Activated CD4-positive, alpha-beta T cell treated with anti-CD3 and anti-CD28 coated beads, Interleukin-2, amount 10 ng/mL, durations not matched to agents 24 days and 14 days (primary cell): Measurements from ENCODE around the gene WNT7B. TPM values are rescaled to one million over a fixed set of nuclear protein-coding genes. Genes with fewer than 3 reads are reported as not detected.
A peak's percentile ranks its signal among the peaks of the same experiment; 100 is the strongest.
"Not testable (repeated sequence)": the region's sequence is repeated elsewhere in the genome, so short reads cannot be mapped to it uniquely, and the experiment has no call there.

Source experiments
- DNase-seq: peaks from one replicate; pipeline ENCODE4 v3.0.0; 2022
- H3K27ac Mint-ChIP-seq: one replicate; pipeline ENCODE4 v1.8.0; 2022; ENCODE audit warnings: mild to moderate bottlenecking, mixed read lengths
- H3K27me3 Mint-ChIP-seq: one replicate; pipeline ENCODE4 v1.8.0; 2022; ENCODE audit warnings: mixed read lengths
- H3K36me3 Mint-ChIP-seq: one replicate; pipeline ENCODE4 v1.8.0; 2022; ENCODE audit warnings: low read depth, mild to moderate bottlenecking, mixed read lengths
- H3K4me1 Mint-ChIP-seq: one replicate; pipeline ENCODE4 v1.8.0; 2021; ENCODE audit warnings: mixed read lengths
- H3K4me3 Mint-ChIP-seq: one replicate; pipeline ENCODE4 v1.8.0; 2022; ENCODE audit warnings: mild to moderate bottlenecking, moderate library complexity, mixed read lengths
- H3K9me3 Mint-ChIP-seq: one replicate; pipeline ENCODE4 v1.8.0; 2021; ENCODE audit warnings: mixed read lengths
- intact Hi-C: fragments of 100-400 bp; cut with micrococcal nuclease; formaldehyde crosslinking; loops from one replicate; pipeline ENCODE4 v1.15.1; 2023
- total RNA-seq: library from RNA; stranded (reverse); gene quantifications from 2 replicates; pipeline ENCODE4 v1.2.3, GENCODE V29; 2022

WNT7B gene
- total RNA-seq, 1 donor from 2014 or later = not detected

DNA sequence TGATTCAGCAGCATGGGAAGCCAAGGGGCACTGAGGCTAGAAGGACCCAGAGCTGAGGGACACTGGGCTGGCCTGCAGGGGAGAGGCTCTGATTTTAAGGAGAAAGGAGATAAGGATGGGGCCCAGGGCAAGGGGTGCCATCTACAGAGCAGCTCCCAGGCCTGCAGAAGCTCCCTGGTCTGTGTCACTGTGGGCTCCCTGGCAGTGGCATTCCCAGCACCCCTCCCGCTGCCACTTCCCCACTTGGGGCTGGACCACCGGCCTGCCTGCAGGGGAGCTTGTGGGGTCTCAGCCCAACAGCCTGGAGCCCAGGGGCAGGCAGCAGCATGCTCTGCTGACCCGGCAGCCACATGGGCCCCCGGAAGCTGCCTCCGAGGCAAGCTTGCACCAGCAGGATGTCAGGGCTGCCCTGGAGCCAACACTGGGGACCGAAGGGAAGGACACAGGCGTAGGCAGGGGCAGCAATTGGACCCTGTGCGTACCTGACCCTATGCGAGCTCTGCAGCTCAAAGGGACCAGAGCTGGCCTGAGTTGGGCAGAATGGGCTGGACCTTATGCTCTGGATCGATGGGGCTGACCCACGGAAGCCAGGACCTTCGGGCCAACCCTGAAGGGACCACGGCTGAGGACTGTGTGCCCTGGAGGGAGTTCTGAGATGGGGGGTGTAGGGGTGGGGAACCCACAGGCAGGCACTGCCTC is 35.4 kb upstream of the WNT7B start:
- no peak for DNase-seq
- H3K27me3 Mint-ChIP-seq = peaks cover 2% of the 10 kb centered on the region
- H3K4me3 Mint-ChIP-seq = no peak overlapping the region
- no peak overlapping the region for H3K27ac Mint-ChIP-seq
- intact Hi-C loops = no loop called here
- H3K36me3 Mint-ChIP-seq = no peaks in the 10 kb centered on the region
- no peaks in the 10 kb centered on the region for H3K9me3 Mint-ChIP-seq
- H3K4me1 Mint-ChIP-seq = peaks cover 7% of the 10 kb centered on the region

GRCh38 chr22:46011627-46012181 is 34.7 kb upstream of the WNT7B start:
- no peaks in the 10 kb centered on the region for H3K9me3 Mint-ChIP-seq
- peaks cover 2% of the 10 kb centered on the region for H3K27me3 Mint-ChIP-seq
- DNase-seq = no peak
- H3K4me1 Mint-ChIP-seq = peaks cover 7% of the 10 kb centered on the region
- H3K4me3 Mint-ChIP-seq = no peak overlapping the region
- intact Hi-C loops = no loop called here
- no peaks in the 10 kb centered on the region for H3K36me3 Mint-ChIP-seq
- H3K27ac Mint-ChIP-seq = no peak overlapping the region

DNA sequence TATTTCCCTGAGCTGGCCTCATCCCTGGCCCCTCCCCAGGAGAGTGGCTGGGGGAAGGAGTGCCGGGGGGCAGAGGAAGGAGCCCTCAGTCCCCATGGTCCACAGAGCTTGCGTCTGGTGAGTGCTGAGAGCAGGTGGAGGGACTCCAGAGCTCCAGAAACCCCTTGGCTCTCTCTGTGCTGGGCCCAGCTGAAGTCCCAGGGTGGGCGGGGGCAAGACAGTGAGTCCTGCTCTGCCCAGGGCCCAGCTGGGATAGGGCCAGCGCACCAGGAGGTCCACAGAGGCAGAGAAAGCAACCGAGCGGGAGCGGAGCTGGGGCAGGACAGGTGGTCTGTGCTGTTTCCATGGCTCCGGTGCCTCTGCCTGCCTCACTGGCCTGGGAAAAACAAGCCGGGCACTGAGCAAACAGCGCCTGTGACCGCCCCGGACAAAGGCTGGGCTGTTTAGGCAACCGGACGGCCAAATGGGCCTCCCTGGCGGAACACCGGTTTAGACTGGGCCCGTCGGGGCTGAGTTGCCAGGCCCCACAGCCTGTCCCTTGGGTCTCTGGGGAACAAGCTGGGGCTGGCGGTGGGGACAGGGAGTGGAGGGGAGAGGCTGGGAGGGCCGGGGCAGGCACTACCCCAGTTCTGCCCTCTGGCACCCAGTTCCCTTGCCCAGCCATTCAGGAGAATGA is 34.1 kb upstream of the WNT7B start:
- Mint-ChIP-seq H3K9me3 (no peaks in the 10 kb centered on the region), H3K4me3 (no peak overlapping the region), H3K4me1 (peaks cover 9% of the 10 kb centered on the region), H3K36me3 (no peaks in the 10 kb centered on the region), H3K27ac (no peak overlapping the region), H3K27me3 (peaks cover 2% of the 10 kb centered on the region)
- intact Hi-C loops = no loop called here
- no peak for DNase-seq

DNA sequence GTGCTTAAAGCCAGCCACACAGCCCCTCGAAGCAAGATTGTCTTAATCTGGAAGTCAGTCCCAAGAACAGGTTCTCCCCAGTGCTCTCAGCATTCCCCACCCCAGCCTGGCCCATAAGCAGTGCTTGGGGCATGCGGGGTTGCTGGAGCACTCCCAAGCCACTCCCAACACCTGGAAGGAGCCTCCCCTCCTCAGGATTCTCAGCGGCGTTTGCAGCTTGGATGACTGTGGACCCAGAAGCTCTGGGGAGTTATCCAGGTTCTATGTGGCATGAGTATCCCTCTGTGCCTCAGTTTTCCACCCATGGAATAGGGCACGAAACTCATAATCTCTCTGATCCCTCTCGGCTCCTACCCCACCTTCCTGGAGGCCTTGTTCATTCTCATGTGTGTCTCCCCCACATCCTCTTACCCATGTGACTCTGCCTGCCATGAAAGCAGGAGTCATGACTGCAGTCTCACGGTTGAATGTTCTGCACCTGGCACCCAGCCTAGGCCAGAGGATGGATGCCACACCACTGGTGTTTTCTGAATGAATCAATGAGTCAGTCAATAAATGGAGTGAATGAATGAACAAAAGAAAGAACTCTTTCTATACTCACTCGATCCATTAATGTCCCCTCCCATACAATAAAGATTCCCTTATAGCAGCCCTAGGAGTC is 33.4 kb upstream of the WNT7B start:
- no peak for DNase-seq
- H3K4me1 Mint-ChIP-seq = peaks cover 11% of the 10 kb centered on the region
- no peaks in the 10 kb centered on the region for H3K9me3 Mint-ChIP-seq
- no peak overlapping the region for H3K4me3 Mint-ChIP-seq
- H3K36me3 Mint-ChIP-seq = no peaks in the 10 kb centered on the region
- no peak overlapping the region for H3K27ac Mint-ChIP-seq
- intact Hi-C loops = no loop called here
- peaks cover 2% of the 10 kb centered on the region for H3K27me3 Mint-ChIP-seq

DNA sequence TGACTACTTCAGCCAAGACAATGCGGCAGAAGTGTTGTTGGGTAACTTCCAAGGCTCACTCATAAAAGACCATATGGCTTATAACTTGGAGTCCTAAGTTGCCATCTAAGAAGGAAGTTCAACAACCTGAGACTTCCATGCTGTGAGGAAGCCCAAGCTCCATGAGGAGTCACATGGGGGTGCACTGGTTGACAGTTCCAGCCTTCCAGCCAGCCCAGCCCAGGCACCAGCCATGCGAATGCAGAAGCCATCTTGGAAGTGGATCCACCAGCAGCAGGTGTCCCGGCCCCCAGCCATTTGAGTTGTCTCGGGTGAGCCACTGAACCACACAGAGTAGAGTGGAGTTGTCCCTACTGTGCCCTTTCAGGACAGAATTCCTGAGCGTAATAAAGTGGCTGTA is 32.8 kb upstream of the WNT7B start:
- H3K4me1 Mint-ChIP-seq = peaks cover 11% of the 10 kb centered on the region

GRCh38 chr22:46008836-46009596 is 32.1 kb upstream of the WNT7B start:
- no peak overlapping the region for H3K27ac Mint-ChIP-seq
- intact Hi-C loops = loop anchor here (10.0 kb wide), 1 partner anchor 326 kb away; the partner anchor contains the start of gene TRMU
- no peaks in the 10 kb centered on the region for H3K27me3 Mint-ChIP-seq
- H3K36me3 Mint-ChIP-seq = no peaks in the 10 kb centered on the region
- H3K9me3 Mint-ChIP-seq = no peaks in the 10 kb centered on the region
- peaks cover 12% of the 10 kb centered on the region for H3K4me1 Mint-ChIP-seq
- no peak for DNase-seq
- no peak overlapping the region for H3K4me3 Mint-ChIP-seq

More for the DNA sequence above, 32.8 kb upstream of the WNT7B start:
- Mint-ChIP-seq H3K4me3 (no peak overlapping the region), H3K27me3 (no peaks in the 10 kb centered on the region), H3K27ac (no peak overlapping the region), H3K9me3 (no peaks in the 10 kb centered on the region), H3K36me3 (no peaks in the 10 kb centered on the region)
- intact Hi-C loops = loop anchor here (10.0 kb wide), 1 partner anchor 325 kb away; the partner anchor contains the start of gene TRMU
- DNase-seq = no peak

GRCh38 chr22:46008291-46008690 is 31.3 kb upstream of the WNT7B start:
- Mint-ChIP-seq H3K36me3 (no peaks in the 10 kb centered on the region), H3K9me3 (no peaks in the 10 kb centered on the region), H3K27ac (no peak overlapping the region), H3K4me3 (no peak overlapping the region), H3K27me3 (no peaks in the 10 kb centered on the region), H3K4me1 (peaks cover 10% of the 10 kb centered on the region)
- DNase-seq = no peak
- intact Hi-C loops = loop anchor here (10.0 kb wide), 1 partner anchor 327 kb away; the partner anchor contains the start of gene TRMU

DNA sequence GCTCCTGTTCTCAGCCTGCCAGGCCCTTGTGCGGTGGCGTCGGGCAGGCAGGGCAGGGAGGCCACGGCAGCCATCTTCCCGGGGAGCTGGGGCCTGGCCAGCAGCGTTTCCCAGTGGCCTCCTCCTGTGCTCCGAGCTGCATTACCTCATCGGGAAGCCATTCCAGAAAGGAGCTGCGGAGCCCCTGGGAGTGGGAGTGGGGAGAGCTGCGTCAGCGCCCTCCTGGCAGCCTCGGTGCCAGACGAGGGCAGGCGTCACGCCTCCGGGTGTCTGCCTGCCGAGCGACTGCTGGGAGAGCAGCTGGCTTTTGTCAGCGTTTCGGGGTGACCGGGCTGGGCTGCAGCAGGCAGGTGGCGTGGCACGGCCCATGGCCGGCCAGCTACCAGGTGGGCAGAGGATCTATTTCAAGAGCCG is 30.9 kb upstream of the WNT7B start:
- Mint-ChIP-seq H3K4me1 (peaks cover 7% of the 10 kb centered on the region), H3K27me3 (no peaks in the 10 kb centered on the region), H3K9me3 (no peaks in the 10 kb centered on the region), H3K4me3 (no peak overlapping the region), H3K36me3 (no peaks in the 10 kb centered on the region), H3K27ac (no peak overlapping the region)
- intact Hi-C loops = loop anchor here (10.0 kb wide), 1 partner anchor 327 kb away; the partner anchor contains the start of gene TRMU
- no peak for DNase-seq

- H3K27ac Mint-ChIP-seq = no peak overlapping the region
- H3K36me3 Mint-ChIP-seq = no peaks in the 10 kb centered on the region
- no peaks in the 10 kb centered on the region for H3K9me3 Mint-ChIP-seq
- DNase-seq = no peak
- no peaks in the 10 kb centered on the region for H3K27me3 Mint-ChIP-seq
- intact Hi-C loops = loop anchor here (10.0 kb wide), 1 partner anchor 328 kb away; the partner anchor contains the start of gene TRMU
- peaks cover 7% of the 10 kb centered on the region for H3K4me1 Mint-ChIP-seq
- H3K4me3 Mint-ChIP-seq = no peak overlapping the region
These were observed 30.3 kb upstream of the WNT7B start for GRCh38 chr22:46007003-46007847.

GRCh38 chr22:46006379-46007002 is 29.5 kb upstream of the WNT7B start:
- Mint-ChIP-seq H3K9me3 (no peaks in the 10 kb centered on the region), H3K4me1 (peaks cover 7% of the 10 kb centered on the region), H3K27ac (no peak overlapping the region), H3K27me3 (no peaks in the 10 kb centered on the region), H3K4me3 (no peak overlapping the region), H3K36me3 (no peaks in the 10 kb centered on the region)
- intact Hi-C loops = loop anchor here (1.0 to 10.0 kb wide), 2 partner anchors 110 to 328 kb away; partner anchors contain the start of gene TRMU
- peak; percentile 96 for DNase-seq

GRCh38 chr22:46005116-46005705 is 28.2 kb upstream of the WNT7B start:
- not testable (repeated sequence) for H3K4me3 Mint-ChIP-seq, H3K27ac Mint-ChIP-seq, H3K27me3 Mint-ChIP-seq, H3K4me1 Mint-ChIP-seq, H3K36me3 Mint-ChIP-seq, DNase-seq, H3K9me3 Mint-ChIP-seq
- intact Hi-C loops = loop anchor here (10.0 kb wide), 1 partner anchor 330 kb away; the partner anchor contains the start of gene TRMU
